ENCODE data around the gene ZNF497. TPM values are rescaled to one million over a fixed set of nuclear protein-coding genes. Genes with fewer than 3 reads are reported as not detected.

ZNF497 gene
- total RNA-seq: under 1 TPM; 0.28 to 0.55 TPM
- 1.1 TPM for polyA plus RNA-seq (2013, experiment 1 of 2)
- polyA plus RNA-seq (2013, experiment 2 of 2): 1.6 TPM
- total RNA-seq: 0.13 to 4.6 (median 1.1) reads per million in 172 experiments

DNA sequence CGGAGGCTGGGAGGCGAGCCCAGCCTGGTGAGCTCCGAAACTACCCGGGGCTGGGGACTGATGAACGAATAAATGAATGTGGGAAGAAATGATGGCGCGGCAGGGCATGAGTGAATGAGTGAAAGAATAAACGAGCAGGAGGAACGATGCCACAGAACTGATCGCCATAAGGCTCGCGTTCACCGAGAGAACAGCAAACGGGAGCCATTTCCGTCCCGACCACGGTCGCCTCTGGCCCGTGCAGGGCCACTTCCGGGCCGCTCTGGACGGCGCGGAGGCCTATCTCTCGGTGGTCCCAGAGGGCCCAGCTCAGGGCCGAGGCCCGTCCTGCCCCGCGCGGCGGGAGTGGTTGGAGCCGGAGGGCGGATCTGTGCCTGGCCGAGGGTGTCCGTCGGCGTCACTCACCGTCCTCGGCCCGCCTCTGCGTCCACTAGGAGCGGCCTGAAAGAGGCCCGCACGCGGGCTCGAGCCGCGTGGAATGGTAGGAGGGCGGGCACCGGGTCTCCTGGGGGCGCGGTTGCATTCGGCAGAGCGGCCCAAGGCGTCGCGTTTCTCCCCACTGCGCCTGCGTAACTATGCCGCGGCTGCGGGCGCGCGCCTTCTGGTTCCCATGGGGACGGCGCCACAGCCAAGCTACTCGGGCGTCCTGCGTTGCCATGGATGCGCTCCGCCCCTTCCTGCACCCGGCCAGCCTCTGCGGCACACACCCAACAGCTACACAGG is at the start of gene ZNF497:
TSS of gene ZNF497 (minus strand) at position 480 of the 723 bp plus-strand sequence. CDS start 5,116 bp downstream, outside the sequence.
- intact Hi-C loops (cut with DNase I, micrococcal nuclease): loop anchor here (1.0 to 2.0 kb wide), 5 partner anchors 19 to 58 kb away; partner anchors contain the start of genes ERVK3-1 (in 2 of the 2), ZNF837 (in 1 of the 2) and ZSCAN22 (in 1 of the 2)
- H3K27me3 ChIP-seq (ENCODE audit: control insufficient read depth in 1 of 2, insufficient read depth in 2 of 2, low read length in 2 of 2): no peaks in the 10 kb centered on the region
- Mint-ChIP-seq H3K4me1 (ENCODE audit: low read depth) (peaks cover 12% of the 10 kb centered on the region), H3K9me3 (no peaks in the 10 kb centered on the region), H3K4me3 (peak within 1 kb of the TSS; percentile 94), H3K27me3 (no peaks in the 10 kb centered on the region), H3K27ac (peak within 1 kb of the TSS; percentile 84), H3K36me3 (ENCODE audit: low read depth) (peaks cover 4% of the 10 kb centered on the region)
- H3K36me3 ChIP-seq (ENCODE audit: insufficient read depth, low read length): no peaks in the 10 kb centered on the region
- peak; percentile 92 to 99 (median 97) for DNase-seq
- H3K9me3 ChIP-seq (ENCODE audit: control insufficient read depth in 1 of 2, insufficient read depth in 1 of 2, low read length in 2 of 2): no peaks in the 10 kb centered on the region
- CTCF ChIA-PET: interaction anchor here (1.0 to 1.6 kb wide), 5 partner anchors 15 to 219 kb away, joined by 3 to 6 read pairs (median 4); partner anchors contain the start of genes ZBTB45 and ZNF544
- TF ChIP-seq, protein P1, sequence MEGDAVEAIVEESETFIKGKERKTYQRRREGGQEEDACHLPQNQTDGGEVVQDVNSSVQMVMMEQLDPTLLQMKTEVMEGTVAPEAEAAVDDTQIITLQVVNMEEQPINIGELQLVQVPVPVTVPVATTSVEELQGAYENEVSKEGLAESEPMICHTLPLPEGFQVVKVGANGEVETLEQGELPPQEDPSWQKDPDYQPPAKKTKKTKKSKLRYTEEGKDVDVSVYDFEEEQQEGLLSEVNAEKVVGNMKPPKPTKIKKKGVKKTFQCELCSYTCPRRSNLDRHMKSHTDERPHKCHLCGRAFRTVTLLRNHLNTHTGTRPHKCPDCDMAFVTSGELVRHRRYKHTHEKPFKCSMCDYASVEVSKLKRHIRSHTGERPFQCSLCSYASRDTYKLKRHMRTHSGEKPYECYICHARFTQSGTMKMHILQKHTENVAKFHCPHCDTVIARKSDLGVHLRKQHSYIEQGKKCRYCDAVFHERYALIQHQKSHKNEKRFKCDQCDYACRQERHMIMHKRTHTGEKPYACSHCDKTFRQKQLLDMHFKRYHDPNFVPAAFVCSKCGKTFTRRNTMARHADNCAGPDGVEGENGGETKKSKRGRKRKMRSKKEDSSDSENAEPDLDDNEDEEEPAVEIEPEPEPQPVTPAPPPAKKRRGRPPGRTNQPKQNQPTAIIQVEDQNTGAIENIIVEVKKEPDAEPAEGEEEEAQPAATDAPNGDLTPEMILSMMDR (IDR thresholded peaks at IDR 0.05): no peak
- POLR2A ChIA-PET: interaction anchor here (0.7 to 2.5 kb wide), 23 partner anchors 8 to 1000 kb away, joined by 3 to 21 read pairs (median 5); partner anchors contain the start of genes CHMP2A, ERVK3-1, RPS5 and TRIM28
- peak within 1 kb of the TSS; percentile 58 to 69 for H3K27ac ChIP-seq (ENCODE audit: low read depth in 1 of 2, low read length in 2 of 2)
- ATAC-seq (ENCODE audit: poor library complexity): peak; percentile 90
- peak within 1 kb of the TSS; percentile 84 for H3K4me3 ChIP-seq (ENCODE audit: low read length)
- peaks cover 22% of the 10 kb centered on the region for H3K4me1 ChIP-seq (ENCODE audit: insufficient read depth, low read length)

DNA sequence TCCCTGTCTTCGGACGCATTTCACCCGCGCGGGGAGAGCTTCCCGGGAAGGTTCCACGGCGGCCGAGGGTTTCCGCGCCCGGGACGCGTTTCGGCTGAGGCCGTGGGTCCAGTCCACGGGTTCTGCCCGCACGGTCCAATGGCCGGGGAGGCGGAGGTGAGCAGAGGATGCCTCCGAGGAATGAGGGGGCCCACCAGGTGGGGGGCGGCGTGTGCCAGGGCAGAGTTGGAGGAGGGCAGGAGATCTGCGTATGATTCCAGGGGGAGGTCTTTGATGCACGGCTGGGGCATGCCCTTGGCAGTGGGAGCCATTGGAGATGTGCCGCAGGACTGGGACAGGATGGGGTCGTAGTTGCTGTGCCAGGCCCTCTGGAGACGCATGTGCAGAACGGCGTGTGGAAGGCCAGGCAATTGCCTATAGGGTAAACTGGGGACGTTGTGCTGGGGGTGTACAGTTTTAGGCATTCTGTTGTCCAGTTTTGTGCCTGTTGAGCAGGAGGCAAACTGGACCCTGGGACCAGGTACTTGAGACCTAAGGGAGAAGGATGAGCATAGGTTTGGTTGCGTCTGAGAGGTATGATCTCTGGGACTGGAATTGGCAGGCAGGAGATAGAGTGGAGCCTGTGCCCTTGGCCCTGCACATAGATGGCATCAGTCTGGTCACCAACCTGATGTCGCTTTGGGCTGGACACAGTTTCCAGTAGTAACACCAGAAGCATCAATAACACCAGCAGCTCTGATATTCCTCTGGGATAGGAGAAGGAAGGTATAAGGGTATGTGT is 46.6 kb upstream of the ZNF497 start:
- Histone ChIP-seq H3K27me3 (ENCODE audit: control insufficient read depth in 1 of 2, insufficient read depth in 2 of 2, low read length in 2 of 2) (no peaks in the 10 kb centered on the region), H3K9me3 (ENCODE audit: control insufficient read depth in 1 of 2, insufficient read depth in 1 of 2, low read length in 2 of 2) (no peaks in the 10 kb centered on the region), H3K27ac (ENCODE audit: low read depth in 1 of 2, low read length in 2 of 2) (peak overlapping the region; percentile 70 to 77), H3K4me1 (ENCODE audit: insufficient read depth, low read length) (peaks cover 27% of the 10 kb centered on the region), H3K4me3 (ENCODE audit: low read length) (peak overlapping the region; percentile 92), H3K36me3 (ENCODE audit: insufficient read depth, low read length) (no peaks in the 10 kb centered on the region)
- POLR2A ChIA-PET: interaction anchor here (0.5 to 1.8 kb wide), 15 partner anchors 9 to 702 kb away, joined by 3 to 15 read pairs (median 5); partner anchors contain the start of genes ERVK3-1, RPS5, TRIM28 and ZBTB45
- CTCF ChIA-PET: interaction anchor here (0.7 to 1.3 kb wide), 4 partner anchors 31 to 172 kb away, joined by 3 to 6 read pairs (median 3); partner anchors contain the start of gene ZNF132
- intact Hi-C loops (cut with DNase I, micrococcal nuclease): loop anchor here (2.0 to 5.0 kb wide), 4 partner anchors 32 to 68 kb away; partner anchors contain the start of genes ZNF132 (in 2 of the 2), ZNF324B (in 1 of the 2) and ZNF446 (in 1 of the 2)
- Mint-ChIP-seq H3K27ac (peak overlapping the region; percentile 94), H3K27me3 (no peaks in the 10 kb centered on the region), H3K4me3 (peak overlapping the region; percentile 99), H3K9me3 (no peaks in the 10 kb centered on the region), H3K4me1 (ENCODE audit: low read depth) (peaks cover 39% of the 10 kb centered on the region), H3K36me3 (ENCODE audit: low read depth) (peaks cover 19% of the 10 kb centered on the region)
- TF ChIP-seq, protein P1 (IDR thresholded peaks at IDR 0.05): no peak
- ATAC-seq (ENCODE audit: poor library complexity): no peak
- DNase-seq: peak in 1 of 14 experiments; percentile 40
